Natural killer cell (primary cell): ENCODE results near the gene AP4M1. TPM values are rescaled to one million over a fixed set of nuclear protein-coding genes. Genes with fewer than 3 reads are reported as not detected.

Experiments
- ATAC-seq, 3 donors: fragments of 150-1000 bp in 2 of 3; fragments of 200-7000 bp in 1 of 3; cut with Tn5 transposase; 1 replicate in 1 of 3; 2 replicates in 2 of 3; pipeline ENCODE4 v1.10.0; 2021; ENCODE audit warnings: mild to moderate bottlenecking in 2 of 3, moderate library complexity in 2 of 3
- DNase-seq, 2 donors: peaks; one replicate each; pipeline versions ENCODE4 v3.0.0 to v3.0.0-alpha.2; 2013 to 2021; ENCODE audit warnings: mixed read lengths in 1 of 2
- H3K27ac ChIP-seq: one replicate; pipeline ENCODE4 v1.5.1; 2013; ENCODE audit warnings: mild to moderate bottlenecking, low read length
- H3K27me3 ChIP-seq: one replicate; pipeline ENCODE4 v1.6.1; 2013; ENCODE audit warnings: low read length; ENCODE audit not compliant: control insufficient read depth, insufficient read depth
- H3K36me3 ChIP-seq: one replicate; pipeline ENCODE4 v1.6.1; 2013; ENCODE audit warnings: low read length; ENCODE audit not compliant: control insufficient read depth, insufficient read depth
- H3K4me1 ChIP-seq: one replicate; pipeline ENCODE4 v1.6.1; 2013; ENCODE audit warnings: low read length; ENCODE audit not compliant: control insufficient read depth, insufficient read depth
- H3K4me3 ChIP-seq: one replicate; pipeline ENCODE4 v1.5.1; 2013; ENCODE audit warnings: low read length
- H3K9me3 ChIP-seq: one replicate; pipeline ENCODE4 v1.6.1; 2013; ENCODE audit warnings: low read length; ENCODE audit not compliant: control insufficient read depth, insufficient read depth
- H3K27ac Mint-ChIP-seq, 2 donors: one replicate each; pipeline ENCODE4 v1.8.0; 2022; ENCODE audit warnings: mild to moderate bottlenecking in 2 of 2, mixed read lengths in 2 of 2, moderate library complexity in 1 of 2
- H3K27me3 Mint-ChIP-seq, 2 donors: one replicate each; pipeline ENCODE4 v1.8.0; 2022; ENCODE audit warnings: low read depth in 2 of 2, mixed read lengths in 2 of 2
- H3K36me3 Mint-ChIP-seq: one replicate; pipeline ENCODE4 v1.8.0; 2022; ENCODE audit warnings: mixed read lengths
- H3K4me1 Mint-ChIP-seq, 2 donors: one replicate each; pipeline ENCODE4 v1.8.0; 2022; ENCODE audit warnings: mixed read lengths in 2 of 2
- H3K4me3 Mint-ChIP-seq: one replicate; pipeline ENCODE4 v1.8.0; 2022; ENCODE audit warnings: mild to moderate bottlenecking, moderate library complexity, mixed read lengths
- H3K9me3 Mint-ChIP-seq, 2 donors: one replicate each; pipeline ENCODE4 v1.8.0; 2022; ENCODE audit warnings: mixed read lengths in 2 of 2
- CTCF ChIP-seq: fragments of 200-600 bp; IDR thresholded peaks from one replicate; pipeline ENCODE4 v1.8.0; 2022; ENCODE audit warnings: antibody characterized with exemption
- WGBS: methylation state at CpG from one replicate; pipeline ENCODE4 v1.1.7; 2013; ENCODE audit warnings: missing lambda C conversion rate; ENCODE audit not compliant: insufficient coverage; 5-methylcytosine and 5-hydroxymethylcytosine counted together
- intact Hi-C: fragments of 100-400 bp; cut with micrococcal nuclease; formaldehyde crosslinking; loops from one replicate; pipeline ENCODE4 v1.14.2; 2022
- total RNA-seq, 4 donors: library from RNA; stranded (reverse); fragments of 120-200 nt in 1 of 4; gene quantifications; one replicate each; pipeline versions ENCODE4 v1.2.3 to v1.2.4, GENCODE V29; 2013 to 2022

The AP4M1 gene
- total RNA-seq, 3 donors from 2014 or later (not counting 1 experiment from before 2014, with no cell fraction given), result 8.4 to 12.8 (median 12.7) TPM

GRCh38 chr7:100089458-100090196 is 11.8 kb upstream of the AP4M1 start:
- Mint-ChIP-seq H3K9me3 (no peaks in the 10 kb centered on the region), H3K27me3 (no peaks in the 10 kb centered on the region), H3K4me1 (peaks cover 9 to 29% of the 10 kb centered on the region in 2 donors), H3K36me3 (peaks cover 8% of the 10 kb centered on the region), H3K27ac (peak overlapping the region; percentile 79 to 88), H3K4me3 (peak overlapping the region; percentile 86)
- Histone ChIP-seq H3K36me3 (peaks cover 38% of the 10 kb centered on the region), H3K4me3 (peak overlapping the region; percentile 95), H3K4me1 (peaks cover 14% of the 10 kb centered on the region), H3K27me3 (no peaks in the 10 kb centered on the region), H3K9me3 (no peaks in the 10 kb centered on the region), H3K27ac (peak overlapping the region; percentile 76)
- 64% methylated on average over 7 of the region's 7 CpGs for WGBS
- intact Hi-C loops, result no loop called here
- DNase-seq (no peak), ATAC-seq (no peak)
- no peak for TF ChIP-seq CTCF

GRCh38 chr7:100090527-100091410 is 10.7 kb upstream of the AP4M1 start:
- Mint-ChIP-seq H3K27me3 (no peaks in the 10 kb centered on the region), H3K36me3 (peaks cover 8% of the 10 kb centered on the region), H3K4me3 (peak overlapping the region; percentile 86), H3K4me1 (peaks cover 9 to 32% of the 10 kb centered on the region in 2 donors), H3K27ac (peak overlapping the region; percentile 16 to 79), H3K9me3 (no peaks in the 10 kb centered on the region)
- DNase-seq (no peak), ATAC-seq (no peak)
- no peak for TF ChIP-seq CTCF
- Histone ChIP-seq H3K36me3 (peaks cover 50% of the 10 kb centered on the region), H3K4me3 (no peak overlapping the region), H3K27me3 (no peaks in the 10 kb centered on the region), H3K9me3 (no peaks in the 10 kb centered on the region), H3K27ac (no peak overlapping the region), H3K4me1 (peaks cover 14% of the 10 kb centered on the region)
- intact Hi-C loops, result no loop called here
- 84% methylated on average over 12 of the region's 14 CpGs for WGBS

- peak overlapping the region; percentile 31 for H3K4me3 Mint-ChIP-seq
These were observed 9.8 kb upstream of the AP4M1 start for GRCh38 chr7:100091411-100092181.

More at GRCh38 chr7:100091411-100092181, 9.8 kb upstream of the AP4M1 start:
- intact Hi-C loops, result no loop called here
- Mint-ChIP-seq H3K9me3 (no peaks in the 10 kb centered on the region), H3K27me3 (no peaks in the 10 kb centered on the region), H3K36me3 (peaks cover 8% of the 10 kb centered on the region), H3K4me1 (peaks cover 9 to 34% of the 10 kb centered on the region in 2 donors), H3K27ac (peak overlapping the region; percentile 16 to 79)
- Histone ChIP-seq H3K4me1 (peaks cover 14% of the 10 kb centered on the region), H3K9me3 (no peaks in the 10 kb centered on the region), H3K27ac (no peak overlapping the region), H3K4me3 (no peak overlapping the region), H3K27me3 (no peaks in the 10 kb centered on the region), H3K36me3 (peaks cover 56% of the 10 kb centered on the region)
- 89% methylated on average over 19 of the region's 19 CpGs for WGBS
- ATAC-seq (no peak), DNase-seq (no peak)
- TF ChIP-seq CTCF, result no peak
